RWPE2 (cell line): ENCODE data around the gene PRDM10.

Experiments used
- ATAC-seq: fragments of 200-7000 bp; cut with Tn5 transposase; 3 replicates; pipeline ENCODE4 v1.9.1; 2021; ENCODE audit warnings: low read depth
- DNase-seq: peaks from one replicate; pipeline ENCODE4 v3.0.0-alpha.2; 2020; ENCODE audit warnings: low spot score
- H3K27ac ChIP-seq: fragments of 450-650 bp; 2 replicates; pipeline ENCODE4 v1.5.1; 2017; ENCODE audit warnings: mild to moderate bottlenecking; ENCODE audit not compliant: poor library complexity, severe bottlenecking
- H3K27me3 ChIP-seq: fragments of 250-450 bp; sonication (Bioruptor Pico); 2 replicates; pipeline ENCODE4 v1.5.1; 2021; ENCODE audit warnings: mild to moderate bottlenecking, moderate library complexity; ENCODE audit not compliant: insufficient read depth, poor library complexity, severe bottlenecking
- H3K36me3 ChIP-seq: fragments of 250-450 bp; sonication (Bioruptor Pico); 2 replicates; pipeline ENCODE4 v1.5.1; 2020; ENCODE audit warnings: low read depth, mild to moderate bottlenecking, moderate library complexity
- H3K4me1 ChIP-seq: fragments of 250-450 bp; sonication (Bioruptor Pico); 2 replicates; pipeline ENCODE4 v1.5.1; 2021; ENCODE audit warnings: mild to moderate bottlenecking, moderate library complexity; ENCODE audit not compliant: insufficient read depth, poor library complexity, severe bottlenecking
- H3K4me3 ChIP-seq: fragments of 250-450 bp; sonication (Bioruptor Pico); 2 replicates; pipeline ENCODE4 v1.5.1; 2021; ENCODE audit warnings: mild to moderate bottlenecking, moderate library complexity; ENCODE audit not compliant: severe bottlenecking
- H3K9me3 ChIP-seq: fragments of 250-450 bp; sonication (Bioruptor Pico); 2 replicates; pipeline ENCODE4 v1.5.1; 2021; ENCODE audit warnings: mild to moderate bottlenecking, moderate library complexity; ENCODE audit not compliant: severe bottlenecking
- CTCF ChIP-seq: fragments of 450-650 bp; IDR thresholded peaks from one replicate; pipeline ENCODE4 v1.5.1; 2017; ENCODE audit warnings: mild to moderate bottlenecking, moderate library complexity; ENCODE audit not compliant: poor library complexity, severe bottlenecking

Gene PRDM10

GRCh38 chr11:130043575-130043974 lies 40.9 kb upstream of the PRDM10 start:
- no peaks in the 10 kb centered on the region for H3K27me3 ChIP-seq
- H3K4me3 ChIP-seq: no peak overlapping the region
- TF ChIP-seq CTCF: no peak
- DNase-seq (no peak), ATAC-seq (no peak)
- peak overlapping the region; percentile 54 for H3K27ac ChIP-seq
- no peaks in the 10 kb centered on the region for H3K36me3 ChIP-seq
- no peaks in the 10 kb centered on the region for H3K9me3 ChIP-seq
- peaks cover 10% of the 10 kb centered on the region for H3K4me1 ChIP-seq

- TF ChIP-seq CTCF: no peak
- Histone ChIP-seq H3K4me3 (no peak overlapping the region), H3K27ac (peak overlapping the region; percentile 54), H3K9me3 (no peaks in the 10 kb centered on the region), H3K4me1 (peaks cover 23% of the 10 kb centered on the region), H3K36me3 (no peaks in the 10 kb centered on the region), H3K27me3 (no peaks in the 10 kb centered on the region)
- peak; percentile 91 for ATAC-seq
- no peak for DNase-seq
Observed at GRCh38 chr11:130042093-130042591, 39.5 kb upstream of the PRDM10 start.

GRCh38 chr11:130040281-130040940 lies 37.8 kb upstream of the PRDM10 start:
- H3K4me3 ChIP-seq: no peak overlapping the region
- ATAC-seq (no peak), DNase-seq (no peak)
- H3K36me3 ChIP-seq: no peaks in the 10 kb centered on the region
- TF ChIP-seq CTCF: no peak
- H3K9me3 ChIP-seq: no peaks in the 10 kb centered on the region
- H3K4me1 ChIP-seq: peaks cover 30% of the 10 kb centered on the region
- H3K27me3 ChIP-seq: no peaks in the 10 kb centered on the region
- H3K27ac ChIP-seq: no peak overlapping the region

- DNase-seq (no peak), ATAC-seq (peak; percentile 48)
- TF ChIP-seq CTCF: peak; percentile 8
- H3K36me3 ChIP-seq: no peaks in the 10 kb centered on the region
- H3K27ac ChIP-seq: peak overlapping the region; percentile 94
- H3K27me3 ChIP-seq: no peaks in the 10 kb centered on the region
- H3K9me3 ChIP-seq: no peaks in the 10 kb centered on the region
- peaks cover 30% of the 10 kb centered on the region for H3K4me1 ChIP-seq
- H3K4me3 ChIP-seq: no peak overlapping the region
Observed at GRCh38 chr11:130037881-130038585, 35.4 kb upstream of the PRDM10 start.

GRCh38 chr11:130037058-130037457 lies 34.4 kb upstream of the PRDM10 start:
- H3K27me3 ChIP-seq: no peaks in the 10 kb centered on the region
- no peaks in the 10 kb centered on the region for H3K36me3 ChIP-seq
- peak; percentile 62 for DNase-seq
- ATAC-seq: peak; percentile 93
- H3K9me3 ChIP-seq: no peaks in the 10 kb centered on the region
- H3K4me3 ChIP-seq: no peak overlapping the region
- no peak for TF ChIP-seq CTCF
- H3K4me1 ChIP-seq: peaks cover 25% of the 10 kb centered on the region
- peak overlapping the region; percentile 94 for H3K27ac ChIP-seq
